Left lung (tissue), 10 donors: Measurements from ENCODE around the gene RDH14. TPM values are rescaled to one million over a fixed set of nuclear protein-coding genes. Genes with fewer than 3 reads are reported as not detected.

Source experiments
- ATAC-seq: fragments of 200-7000 bp; cut with Tn5 transposase; one replicate; pipeline ENCODE4 v1.9.1; 2020; ENCODE audit warnings: moderate library complexity
- DNase-seq, 4 donors: peaks; one replicate each; pipeline ENCODE4 v3.0.0-alpha.2; 2013 to 2020
- H3K27ac ChIP-seq, 2 donors: fragments of 200-600 bp; sonication (generic) in 1 of 2; one replicate each; pipeline versions ENCODE4 v1.5.0 to v1.8.0; 2020 to 2021
- H3K27me3 ChIP-seq, 2 donors: fragments of 200-600 bp; sonication (generic) in 1 of 2; one replicate each; pipeline versions ENCODE4 v1.5.0 to v1.8.0; 2020 to 2021
- H3K36me3 ChIP-seq, 2 donors: fragments of 200-600 bp; sonication (generic) in 1 of 2; one replicate each; pipeline versions ENCODE4 v1.5.0 to v1.8.0; 2020 to 2021
- H3K4me1 ChIP-seq, 2 donors: fragments of 200-600 bp; one replicate each; pipeline ENCODE4 v1.8.0; 2021
- H3K4me3 ChIP-seq, 2 donors: fragments of 200-600 bp; sonication (generic) in 1 of 2; one replicate each; pipeline versions ENCODE4 v1.5.0 to v1.8.0; 2020 to 2021; ENCODE audit warnings: mild to moderate bottlenecking in 1 of 2
- H3K9me3 ChIP-seq, 2 donors: fragments of 200-600 bp; sonication (generic) in 1 of 2; one replicate each; pipeline versions ENCODE4 v1.5.0 to v1.8.0; 2020 to 2021
- CTCF ChIP-seq, 2 donors: fragments of 200-600 bp; sonication (generic) in 1 of 2; IDR thresholded peaks; one replicate each; pipeline versions ENCODE4 v1.5.0 to v1.8.0; 2021; ENCODE audit warnings: antibody characterized with exemption in 2 of 2
- intact Hi-C, 2 donors: fragments of 100-400 bp; cut with DNase I; formaldehyde crosslinking; loops; one replicate each; pipeline versions ENCODE4 v1.11.2 to v1.14.2; 2022
- polyA plus RNA-seq, 6 donors: library from polyadenylated mRNA; unstranded; fragments of 120-200 nt; gene quantifications; one replicate each; pipeline ENCODE4 v1.2.1, GENCODE V29; 2013; ENCODE audit not compliant: insufficient read length in 6 of 6
- total RNA-seq, 2 donors: library from RNA; stranded (reverse); fragmentation: NEBNext Ultra II Directional; extraction: Animal tissue kit (Norgen Biotek cat#: 25700); gene quantifications; one replicate each; pipeline ENCODE4 v1.2.1, GENCODE V29; 2021
- donor health status: DM: no; HTN: yes; CAD: no.
- donor health status: DM: no; HTN: no; CAD: no.

Gene RDH14
- total and polyA plus RNA-seq, 8 donors = 19.6 to 45.6 (median 40.3) TPM

GRCh38 chr2:18544171-18544570 lies 16.3 kb downstream of the RDH14 start:
- intact Hi-C loops = no loop called here
- H3K4me3 ChIP-seq = no peak overlapping the region
- no peaks in the 10 kb centered on the region for H3K27me3 ChIP-seq
- H3K4me1 ChIP-seq = no peaks in the 10 kb centered on the region
- TF ChIP-seq CTCF (IDR thresholded peaks at IDR 0.05) = no peak
- no peak for ATAC-seq
- H3K27ac ChIP-seq = no peak overlapping the region
- H3K36me3 ChIP-seq = no peaks in the 10 kb centered on the region
- no peaks in the 10 kb centered on the region for H3K9me3 ChIP-seq
- DNase-seq = no peak

- H3K27me3 ChIP-seq = no peaks in the 10 kb centered on the region
- no peak for ATAC-seq
- H3K4me1 ChIP-seq = no peaks in the 10 kb centered on the region
- H3K9me3 ChIP-seq = no peaks in the 10 kb centered on the region
- no peak overlapping the region for H3K4me3 ChIP-seq
- H3K27ac ChIP-seq = no peak overlapping the region
- DNase-seq = no peak
- intact Hi-C loops = no loop called here
- TF ChIP-seq CTCF (IDR thresholded peaks at IDR 0.05) = no peak
- H3K36me3 ChIP-seq = no peaks in the 10 kb centered on the region
Measured at GRCh38 chr2:18540872-18541271, 19.6 kb downstream of the RDH14 start.

GRCh38 chr2:18536697-18537096 lies 23.8 kb downstream of the RDH14 start:
- H3K27ac ChIP-seq = no peak overlapping the region
- H3K27me3 ChIP-seq = no peaks in the 10 kb centered on the region
- intact Hi-C loops = no loop called here
- TF ChIP-seq CTCF (IDR thresholded peaks at IDR 0.05) = no peak
- no peaks in the 10 kb centered on the region for H3K9me3 ChIP-seq
- DNase-seq = no peak
- ATAC-seq = no peak
- no peaks in the 10 kb centered on the region for H3K4me1 ChIP-seq
- no peaks in the 10 kb centered on the region for H3K36me3 ChIP-seq
- no peak overlapping the region for H3K4me3 ChIP-seq

- H3K27me3 ChIP-seq = no peaks in the 10 kb centered on the region
- no peak for TF ChIP-seq CTCF (IDR thresholded peaks at IDR 0.05)
- DNase-seq (no peak), ATAC-seq (peak; percentile 70)
- no peaks in the 10 kb centered on the region for H3K9me3 ChIP-seq
- no peaks in the 10 kb centered on the region for H3K36me3 ChIP-seq
- H3K4me1 ChIP-seq = no peaks in the 10 kb centered on the region
- intact Hi-C loops = no loop called here
- no peak overlapping the region for H3K4me3 ChIP-seq
- no peak overlapping the region for H3K27ac ChIP-seq
Measured at GRCh38 chr2:18536100-18536499, 24.4 kb downstream of the RDH14 start.

GRCh38 chr2:18531194-18531593 lies 29.3 kb downstream of the RDH14 start:
- no peaks in the 10 kb centered on the region for H3K27me3 ChIP-seq
- ATAC-seq = peak; percentile 79
- H3K4me1 ChIP-seq = no peaks in the 10 kb centered on the region
- no peak overlapping the region for H3K4me3 ChIP-seq
- intact Hi-C loops = no loop called here
- DNase-seq = no peak
- no peak overlapping the region for H3K27ac ChIP-seq
- H3K9me3 ChIP-seq = no peaks in the 10 kb centered on the region
- TF ChIP-seq CTCF (IDR thresholded peaks at IDR 0.05) = no peak
- no peaks in the 10 kb centered on the region for H3K36me3 ChIP-seq
